Activated CD8-positive, alpha-beta T cell treated with anti-CD3 and anti-CD28 coated beads for 36 hours (primary cell): ENCODE data around the gene RPS19. TPM values are rescaled to one million over a fixed set of nuclear protein-coding genes. Genes with fewer than 3 reads are reported as not detected.
A peak's percentile ranks its signal among the peaks of the same experiment; 100 is the strongest.

Experiments used
- ATAC-seq: fragments of 200-7000 bp; cut with Tn5 transposase; one replicate; pipeline ENCODE4 v1.10.0; 2021; ENCODE audit warnings: mild to moderate bottlenecking, moderate library complexity
- CTCF ChIA-PET: fragments of 350-600 bp; sonication (Branson Sonifier 250); formaldehyde crosslinking; loops from one replicate; lab custom pipeline; 2021; ENCODE audit warnings: antibody characterized with exemption; lab: Charles Lee
- POLR2A ChIA-PET: fragments of 350-600 bp; sonication (Branson Sonifier 250); formaldehyde crosslinking; loops from one replicate; lab custom pipeline; 2021; ENCODE audit warnings: antibody characterized with exemption; lab: Charles Lee
- DNase-seq: peaks from one replicate; pipeline ENCODE4 v3.0.0-alpha.2; 2020
- H3K27ac Mint-ChIP-seq: one replicate; pipeline ENCODE4 v1.8.0; 2021; ENCODE audit warnings: mild to moderate bottlenecking, mixed read lengths
- H3K27me3 Mint-ChIP-seq: one replicate; pipeline ENCODE4 v1.8.0; 2021; ENCODE audit warnings: mixed read lengths
- H3K36me3 Mint-ChIP-seq: one replicate; pipeline ENCODE4 v1.8.0; 2021; ENCODE audit warnings: low read depth, mixed read lengths
- H3K4me1 Mint-ChIP-seq: one replicate; pipeline ENCODE4 v1.8.0; 2021; ENCODE audit warnings: low read depth, mixed read lengths
- H3K4me3 Mint-ChIP-seq: one replicate; pipeline ENCODE4 v1.8.0; 2021; ENCODE audit warnings: mild to moderate bottlenecking, moderate library complexity, mixed read lengths
- H3K9me3 Mint-ChIP-seq: one replicate; pipeline ENCODE4 v1.8.0; 2021; ENCODE audit warnings: mixed read lengths
- intact Hi-C: fragments of 100-400 bp; cut with micrococcal nuclease; formaldehyde crosslinking; loops from one replicate; pipeline ENCODE4 v1.10.0; 2022
- microRNA-seq: library from miRNA; unstranded; fragments of <30 nt; microRNA quantifications from one replicate; pipeline ENCODE4 v1.2.0, GENCODE V29; 2022; ENCODE audit warnings: borderline microRNAs expressed, borderline replicate concordance
- total RNA-seq, 2 experiments: library from RNA; stranded (reverse); gene quantifications; one replicate each; pipeline ENCODE4 v1.2.3, GENCODE V29; 2021
- TF ChIP-seq, protein P1 (sequence below): fragments of 200-600 bp; IDR thresholded peaks from one replicate; pipeline ENCODE4 v1.8.0; 2022; ENCODE audit warnings: antibody characterized with exemption, mild to moderate bottlenecking

RPS19 gene
- total RNA-seq, 2 experiments from 2014 or later: 3,454 to 3,479 TPM

DNA sequence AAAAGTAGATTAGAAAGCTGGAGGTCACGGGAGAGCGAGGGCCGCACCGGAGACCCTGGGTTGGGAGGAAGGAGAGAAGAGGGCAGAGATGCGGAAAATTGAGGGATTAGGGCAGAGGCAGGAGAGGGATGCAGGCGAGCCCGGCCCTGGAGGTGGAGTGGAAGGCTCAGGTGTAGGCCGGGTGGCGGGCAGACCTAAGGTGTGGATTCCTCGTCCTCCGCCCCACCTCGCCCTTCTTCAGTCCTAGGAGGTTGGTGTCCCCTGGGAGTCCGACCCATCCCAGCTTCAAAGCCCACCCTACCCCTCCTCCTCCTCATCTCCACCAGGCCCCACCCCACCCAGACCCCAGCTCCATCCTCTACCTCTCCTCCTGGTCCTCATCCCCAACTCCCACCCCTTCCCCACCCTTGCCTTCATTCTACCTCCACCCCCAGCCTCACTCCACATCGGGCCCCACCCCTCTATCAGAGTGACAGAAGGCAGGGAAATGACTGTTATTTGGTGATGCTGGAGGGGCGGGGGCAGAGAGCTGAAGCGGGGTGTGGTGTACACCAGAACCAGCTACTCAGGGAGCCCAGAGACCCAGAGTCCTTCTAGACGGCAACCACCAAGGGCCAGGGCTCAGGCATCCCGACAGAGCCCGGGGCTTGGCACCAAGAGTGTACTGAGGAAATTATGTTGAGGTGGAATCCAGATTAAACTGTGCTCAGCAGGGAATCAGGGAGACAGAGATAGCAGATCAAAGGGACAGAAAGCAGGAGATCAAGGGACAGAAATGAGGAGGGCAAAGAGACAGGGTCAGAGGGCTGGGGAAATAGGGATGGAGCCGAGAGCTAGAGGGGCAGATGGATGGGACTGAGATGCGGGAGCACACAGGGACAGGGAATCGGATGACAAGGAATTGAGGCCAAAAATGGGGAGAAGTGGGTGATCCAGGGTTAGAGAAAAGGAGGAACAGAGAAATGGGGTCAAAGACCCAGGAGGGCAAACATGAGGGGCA, 61.8 kb downstream of the RPS19 start:
- CTCF ChIA-PET: interaction anchor here (1.4 to 1.5 kb wide), 2 partner anchors 18 to 49 kb away, joined by 3 to 6 read pairs; no protein-coding TSS in a partner anchor
- H3K27ac Mint-ChIP-seq: no peak overlapping the region
- no peaks in the 10 kb centered on the region for H3K9me3 Mint-ChIP-seq
- POLR2A ChIA-PET: interaction anchor here (0.7 to 2.0 kb wide), 6 partner anchors 11 to 57 kb away, joined by 3 to 12 read pairs (median 4); partner anchors contain the start of gene CD79A
- TF ChIP-seq, protein P1, sequence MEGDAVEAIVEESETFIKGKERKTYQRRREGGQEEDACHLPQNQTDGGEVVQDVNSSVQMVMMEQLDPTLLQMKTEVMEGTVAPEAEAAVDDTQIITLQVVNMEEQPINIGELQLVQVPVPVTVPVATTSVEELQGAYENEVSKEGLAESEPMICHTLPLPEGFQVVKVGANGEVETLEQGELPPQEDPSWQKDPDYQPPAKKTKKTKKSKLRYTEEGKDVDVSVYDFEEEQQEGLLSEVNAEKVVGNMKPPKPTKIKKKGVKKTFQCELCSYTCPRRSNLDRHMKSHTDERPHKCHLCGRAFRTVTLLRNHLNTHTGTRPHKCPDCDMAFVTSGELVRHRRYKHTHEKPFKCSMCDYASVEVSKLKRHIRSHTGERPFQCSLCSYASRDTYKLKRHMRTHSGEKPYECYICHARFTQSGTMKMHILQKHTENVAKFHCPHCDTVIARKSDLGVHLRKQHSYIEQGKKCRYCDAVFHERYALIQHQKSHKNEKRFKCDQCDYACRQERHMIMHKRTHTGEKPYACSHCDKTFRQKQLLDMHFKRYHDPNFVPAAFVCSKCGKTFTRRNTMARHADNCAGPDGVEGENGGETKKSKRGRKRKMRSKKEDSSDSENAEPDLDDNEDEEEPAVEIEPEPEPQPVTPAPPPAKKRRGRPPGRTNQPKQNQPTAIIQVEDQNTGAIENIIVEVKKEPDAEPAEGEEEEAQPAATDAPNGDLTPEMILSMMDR: no peak
- H3K4me3 Mint-ChIP-seq: no peak overlapping the region
- peaks cover 7% of the 10 kb centered on the region for H3K27me3 Mint-ChIP-seq
- DNase-seq: peak; percentile 49
- peaks cover 21% of the 10 kb centered on the region for H3K4me1 Mint-ChIP-seq
- intact Hi-C loops: no loop called here
- no peaks in the 10 kb centered on the region for H3K36me3 Mint-ChIP-seq
- ATAC-seq: peak; percentile 37

Small RNAs within 50 kb of the gene (microRNA-seq; reads per million reads assigned to microRNA genes)
- gene MIR6797: 3.0 reads per million, percentile 4 among the genes with 10 or more reads in this experiment

Other genes starting within 250 kb of the RPS19 start
- gene CEACAM4, start 233.2 kb upstream of the RPS19 start, total RNA-seq: not detected
- not detected for gene CEACAM7, start 172.0 kb upstream of the RPS19 start, total RNA-seq
- gene CEACAM5, start 151.6 kb upstream of the RPS19 start, total RNA-seq: not detected
- gene CEACAM6, start 104.7 kb upstream of the RPS19 start, total RNA-seq: not detected
- not detected for gene CEACAM3, start 63.7 kb upstream of the RPS19 start, total RNA-seq
- not detected for gene LYPD4, start 15.6 kb upstream of the RPS19 start, total RNA-seq
- gene DMRTC2, start 15.2 kb upstream of the RPS19 start, total RNA-seq: not detected
- gene CD79A, start 17.0 kb downstream of the RPS19 start, total RNA-seq: 10 to 100 TPM; 19.3 to 21.0 TPM
- 100 to 1,000 TPM; 307 to 308 TPM for gene ARHGEF1, start 22.9 kb downstream of the RPS19 start, total RNA-seq
- gene ERFL, start 68.2 kb downstream of the RPS19 start, total RNA-seq: 1 to 10 TPM; 1.5 to 1.6 TPM
- gene RABAC1, start 99.1 kb downstream of the RPS19 start, total RNA-seq: 10 to 100 TPM; 49.6 to 52.4 TPM
- gene ATP1A3, start 134.0 kb downstream of the RPS19 start, total RNA-seq: 1 to 10 TPM; 5.5 to 5.9 TPM
- under 1 TPM; 0.63 to 0.95 TPM for gene GRIK5, start 210.0 kb downstream of the RPS19 start, total RNA-seq
- gene ZNF574, start 215.9 kb downstream of the RPS19 start, total RNA-seq: 10 to 100 TPM; 12.4 to 12.8 TPM